Neural cell (in vitro differentiated cells): ENCODE measurements around the gene MGAT4C. TPM values are rescaled to one million over a fixed set of nuclear protein-coding genes. Genes with fewer than 3 reads are reported as not detected.

Experiments
- H2AFZ ChIP-seq: fragments of 200-600, 300-800 bp; sonication (generic), shearing (Covaris generic); 2 replicates; pipeline ENCODE4 v1.6.0; 2014; ENCODE audit warnings: low read depth, mild to moderate bottlenecking, antibody characterized with exemption, low read length, moderate library complexity
- H3F3A ChIP-seq: fragments of 200-600 bp; shearing (Covaris generic); 2 replicates; pipeline ENCODE4 v1.6.1; 2016; ENCODE audit warnings: mild to moderate bottlenecking, moderate library complexity, mixed read lengths, antibody characterized with exemption, low read length; ENCODE audit not compliant: insufficient read depth, poor library complexity, severe bottlenecking
- H3K27ac ChIP-seq: fragments of 200-600, 300-800 bp; sonication (generic), shearing (Covaris generic); 2 replicates; pipeline ENCODE4 v1.5.1; 2014; ENCODE audit warnings: mild to moderate bottlenecking, low read length, moderate library complexity
- H3K27me3 ChIP-seq: fragments of 300-800, 200-600 bp; sonication (generic), shearing (Covaris generic); 2 replicates; pipeline ENCODE4 v1.6.0; 2014; ENCODE audit warnings: mild to moderate bottlenecking, low read depth, low read length, moderate library complexity; ENCODE audit not compliant: insufficient read depth
- H3K36me3 ChIP-seq: fragments of 300-800, 200-600 bp; sonication (generic), shearing (Covaris generic); 2 replicates; pipeline ENCODE4 v1.5.1; 2014; ENCODE audit warnings: mild to moderate bottlenecking, antibody characterized with exemption, low read length, moderate library complexity; ENCODE audit not compliant: insufficient read depth
- H3K4me2 ChIP-seq: fragments of 300-800, 200-600 bp; sonication (generic), shearing (Covaris generic); 2 replicates; pipeline ENCODE4 v1.6.0; 2014; ENCODE audit warnings: mild to moderate bottlenecking, low read length
- H3K4me3 ChIP-seq: fragments of 300-800, 200-600 bp; sonication (generic), shearing (Covaris generic); 2 replicates; pipeline ENCODE4 v1.5.1; 2014; ENCODE audit warnings: mild to moderate bottlenecking, low read length, moderate library complexity
- H3K79me2 ChIP-seq: fragments of 200-600 bp; shearing (Covaris generic); replicated peaks from 2 replicates; pipeline ENCODE4 v1.6.0; 2014; ENCODE audit warnings: mild to moderate bottlenecking, low read length, moderate library complexity; ENCODE audit not compliant: insufficient read depth
- H3K9ac ChIP-seq: fragments of 300-800, 200-600 bp; sonication (generic), shearing (Covaris generic); 2 replicates; pipeline ENCODE4 v1.6.1; 2016; ENCODE audit warnings: mild to moderate bottlenecking, low read length, mixed read lengths
- H3K9me2 ChIP-seq: fragments of 200-600 bp; shearing (Covaris generic); 2 replicates; pipeline ENCODE4 v1.6.1; 2016; ENCODE audit warnings: mild to moderate bottlenecking, low read length, mixed read lengths; ENCODE audit not compliant: insufficient read depth
- H3K9me3 ChIP-seq: fragments of 200-600, 300-800 bp; sonication (generic), shearing (Covaris generic); 2 replicates; pipeline ENCODE4 v1.6.1; 2016; ENCODE audit warnings: mild to moderate bottlenecking, mixed run types, low read length, moderate library complexity, mixed read lengths
- H4K20me1 ChIP-seq: fragments of 200-600 bp; shearing (Covaris generic); 2 replicates; pipeline ENCODE4 v1.6.1; 2016; ENCODE audit warnings: mild to moderate bottlenecking, mixed run types; ENCODE audit not compliant: insufficient read depth
- CTCF ChIP-seq: fragments of 450-650 bp; IDR thresholded peaks from 2 replicates; pipeline ENCODE4 v1.5.1; 2014; ENCODE audit warnings: antibody characterized with exemption, mild to moderate bottlenecking, moderate library complexity; ENCODE audit not compliant: poor library complexity, severe bottlenecking
- EP300 ChIP-seq: fragments of 450-650 bp; conservative IDR thresholded peaks from 2 replicates; pipeline ENCODE4 v1.6.1; 2014; ENCODE audit warnings: antibody characterized with exemption, mild to moderate bottlenecking, moderate library complexity; ENCODE audit not compliant: poor library complexity, severe bottlenecking
- EZH2 ChIP-seq: fragments of 200-600, 300-800 bp; shearing (Covaris generic), sonication (generic); IDR thresholded peaks from 2 replicates; pipeline ENCODE4 v1.6.1; 2014; ENCODE audit warnings: antibody characterized with exemption, low read length, borderline replicate concordance, mild to moderate bottlenecking; ENCODE audit not compliant: insufficient read depth, poor library complexity, severe bottlenecking
- MXI1 ChIP-seq: fragments of 450-650 bp; conservative IDR thresholded peaks from 2 replicates; pipeline ENCODE4 v1.6.1; 2014; ENCODE audit warnings: antibody characterized with exemption, mild to moderate bottlenecking; ENCODE audit not compliant: poor library complexity, severe bottlenecking
- POLR2AphosphoS5 ChIP-seq: IDR thresholded peaks from 2 replicates; pipeline ENCODE4 v1.6.1; 2012
- RAD21 ChIP-seq: fragments of 450-650 bp; conservative IDR thresholded peaks from 2 replicates; pipeline ENCODE4 v1.6.1; 2014; ENCODE audit warnings: antibody characterized with exemption, mild to moderate bottlenecking, moderate library complexity
- REST ChIP-seq: IDR thresholded peaks from 2 replicates; pipeline ENCODE4 v1.6.1; 2012; ENCODE audit warnings: borderline replicate concordance
- SMC3 ChIP-seq: fragments of 450-650 bp; conservative IDR thresholded peaks from 2 replicates; pipeline ENCODE4 v1.6.1; 2014; ENCODE audit warnings: antibody characterized with exemption, mild to moderate bottlenecking, moderate library complexity; ENCODE audit not compliant: poor library complexity
- TAF1 ChIP-seq: IDR thresholded peaks from 2 replicates; pipeline ENCODE4 v1.6.1; 2012; ENCODE audit warnings: low read depth
- polyA plus RNA-seq: library from polyadenylated mRNA; depleted of rRNA; stranded (reverse); fragments of >200 nt; gene quantifications from 2 replicates; pipeline ENCODE4 v1.2.3, GENCODE V29; 2014

Gene MGAT4C
- polyA plus RNA-seq, 1 donor from 2014 or later: 20.7 TPM

GRCh38 chr12:86283620-86284019, 27.4 kb upstream of the MGAT4C start:
- no peak overlapping the region for H3K9ac ChIP-seq
- H4K20me1 ChIP-seq: no peaks in the 10 kb centered on the region
- H3K9me2 ChIP-seq: no peaks in the 10 kb centered on the region
- no peak overlapping the region for H2AFZ ChIP-seq
- no peak overlapping the region for H3K4me3 ChIP-seq
- peak; percentile 98 for TF ChIP-seq EP300
- no peak for TF ChIP-seq SMC3
- no peak for TF ChIP-seq MXI1
- peak; percentile 98 for TF ChIP-seq POLR2AphosphoS5
- peak; percentile 10 for TF ChIP-seq RAD21
- peak; percentile 32 for TF ChIP-seq REST
- H3K4me2 ChIP-seq: no peak overlapping the region
- H3F3A ChIP-seq: no peaks in the 10 kb centered on the region
- H3K9me3 ChIP-seq: no peaks in the 10 kb centered on the region
- H3K79me2 ChIP-seq: no peaks in the 10 kb centered on the region
- H3K27ac ChIP-seq: no peak overlapping the region
- H3K27me3 ChIP-seq: no peaks in the 10 kb centered on the region
- no peaks in the 10 kb centered on the region for H3K36me3 ChIP-seq

- no peak overlapping the region for H3K4me2 ChIP-seq
- H3K9ac ChIP-seq: no peak overlapping the region
- no peaks in the 10 kb centered on the region for H3K27me3 ChIP-seq
- H3F3A ChIP-seq: no peaks in the 10 kb centered on the region
- H3K4me3 ChIP-seq: no peak overlapping the region
- no peak for TF ChIP-seq TAF1
- no peak for TF ChIP-seq RAD21
- no peak for TF ChIP-seq MXI1
- no peak for TF ChIP-seq EP300
- TF ChIP-seq POLR2AphosphoS5: no peak
- no peak for TF ChIP-seq CTCF
- no peak for TF ChIP-seq REST
- no peak for TF ChIP-seq SMC3
- no peak for TF ChIP-seq EZH2
- no peaks in the 10 kb centered on the region for H4K20me1 ChIP-seq
- H3K9me3 ChIP-seq: no peaks in the 10 kb centered on the region
- no peaks in the 10 kb centered on the region for H3K9me2 ChIP-seq
- H2AFZ ChIP-seq: no peak overlapping the region
- H3K36me3 ChIP-seq: no peaks in the 10 kb centered on the region
- H3K27ac ChIP-seq: no peak overlapping the region
- no peaks in the 10 kb centered on the region for H3K79me2 ChIP-seq
Measured at GRCh38 chr12:86275356-86275755, 19.2 kb upstream of the MGAT4C start.
